ENCODE measurements around the gene CAMKK1.

The CAMKK1 gene

GRCh38 chr17:3910420-3911270, 17.8 kb upstream of the CAMKK1 start:
- no peak for DNase-seq (ENCODE audit: extremely low read depth, low read depth)
- TF ChIP-seq, protein P1, sequence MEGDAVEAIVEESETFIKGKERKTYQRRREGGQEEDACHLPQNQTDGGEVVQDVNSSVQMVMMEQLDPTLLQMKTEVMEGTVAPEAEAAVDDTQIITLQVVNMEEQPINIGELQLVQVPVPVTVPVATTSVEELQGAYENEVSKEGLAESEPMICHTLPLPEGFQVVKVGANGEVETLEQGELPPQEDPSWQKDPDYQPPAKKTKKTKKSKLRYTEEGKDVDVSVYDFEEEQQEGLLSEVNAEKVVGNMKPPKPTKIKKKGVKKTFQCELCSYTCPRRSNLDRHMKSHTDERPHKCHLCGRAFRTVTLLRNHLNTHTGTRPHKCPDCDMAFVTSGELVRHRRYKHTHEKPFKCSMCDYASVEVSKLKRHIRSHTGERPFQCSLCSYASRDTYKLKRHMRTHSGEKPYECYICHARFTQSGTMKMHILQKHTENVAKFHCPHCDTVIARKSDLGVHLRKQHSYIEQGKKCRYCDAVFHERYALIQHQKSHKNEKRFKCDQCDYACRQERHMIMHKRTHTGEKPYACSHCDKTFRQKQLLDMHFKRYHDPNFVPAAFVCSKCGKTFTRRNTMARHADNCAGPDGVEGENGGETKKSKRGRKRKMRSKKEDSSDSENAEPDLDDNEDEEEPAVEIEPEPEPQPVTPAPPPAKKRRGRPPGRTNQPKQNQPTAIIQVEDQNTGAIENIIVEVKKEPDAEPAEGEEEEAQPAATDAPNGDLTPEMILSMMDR (IDR thresholded peaks at IDR 0.05; ENCODE audit: low read depth, low read length): no peak

DNA sequence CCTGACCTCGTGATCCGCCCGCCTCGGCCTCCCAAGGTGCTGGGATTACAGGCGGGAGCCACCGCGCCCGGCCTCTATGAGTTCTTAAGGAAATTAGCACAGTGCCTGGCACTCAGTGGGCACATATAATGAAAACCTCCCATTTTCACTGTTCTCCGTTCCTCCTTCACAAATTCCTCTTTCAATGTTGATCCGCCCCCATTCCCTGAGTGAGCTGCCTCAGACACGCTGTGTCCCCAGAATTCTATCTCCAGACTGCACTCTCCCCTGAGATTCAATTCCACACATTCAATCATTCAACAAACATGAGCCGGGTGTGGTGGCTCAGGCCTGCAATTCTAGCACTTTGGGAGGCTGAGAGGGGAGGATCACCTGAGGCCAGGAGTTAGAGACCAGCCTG, 16.4 kb upstream of the CAMKK1 start:
- TF ChIP-seq, protein P1 (IDR thresholded peaks at IDR 0.05; ENCODE audit: low read depth, low read length): no peak
- no peak for DNase-seq (ENCODE audit: extremely low read depth, low read depth)

GRCh38 chr17:3907483-3908216, 14.8 kb upstream of the CAMKK1 start:
- TF ChIP-seq, protein P1 (IDR thresholded peaks at IDR 0.05; ENCODE audit: low read depth, low read length): peak; percentile 17
- no peak for DNase-seq (ENCODE audit: extremely low read depth, low read depth)

DNA sequence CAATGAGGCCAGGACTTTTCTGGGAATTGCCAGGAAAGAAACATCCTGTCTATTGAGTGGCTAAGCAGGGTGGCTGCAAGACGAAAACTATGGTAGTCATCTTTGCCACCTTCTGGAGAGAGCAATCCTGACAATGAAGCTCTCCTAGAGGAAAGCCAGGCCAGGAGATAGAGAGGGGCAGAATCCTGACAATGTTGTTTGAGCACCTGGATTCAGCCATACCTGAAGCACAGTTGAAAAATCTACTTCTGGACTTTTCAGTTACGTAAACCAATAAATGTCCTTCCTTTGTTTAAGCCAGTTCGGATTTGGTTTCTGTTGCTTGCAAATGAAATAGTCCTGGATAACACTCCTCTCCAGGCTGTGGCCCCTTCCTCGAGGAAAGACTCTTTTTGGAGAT, 14.0 kb upstream of the CAMKK1 start:
- no peak for DNase-seq (ENCODE audit: extremely low read depth, low read depth)
- TF ChIP-seq, protein P1 (IDR thresholded peaks at IDR 0.05; ENCODE audit: low read depth, low read length): no peak

DNA sequence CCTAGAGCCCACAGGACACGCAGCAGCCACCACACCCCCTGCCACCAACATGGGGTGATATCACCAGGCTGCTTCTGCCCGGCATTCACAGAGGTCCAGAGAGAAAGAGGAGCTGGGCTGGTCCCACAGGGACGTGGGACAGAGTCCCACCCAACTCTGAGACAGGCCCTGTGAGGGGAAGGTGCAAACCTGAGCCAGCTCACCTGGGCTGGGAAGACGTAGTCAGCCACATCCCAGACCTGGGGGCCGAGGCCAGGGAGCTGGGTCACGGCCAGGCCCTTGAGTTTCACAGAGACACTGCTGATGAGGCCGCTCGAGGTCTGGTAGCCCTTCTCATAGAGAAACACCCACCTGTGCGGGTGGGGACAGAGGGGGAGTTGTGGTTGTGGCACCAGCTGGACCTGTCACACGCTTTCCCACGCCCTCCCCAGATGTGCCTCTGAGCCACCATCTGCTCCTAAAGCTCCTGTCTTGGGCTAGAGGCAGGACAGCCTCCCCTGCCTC, 12.2 kb upstream of the CAMKK1 start:
- DNase-seq (ENCODE audit: extremely low read depth, low read depth): no peak

GRCh38 chr17:3904501-3904900, 11.6 kb upstream of the CAMKK1 start:
- no peak for DNase-seq (ENCODE audit: extremely low read depth, low read depth)
- TF ChIP-seq, protein P1 (IDR thresholded peaks at IDR 0.05; ENCODE audit: low read depth, low read length): no peak

More for the DNA sequence above, 12.2 kb upstream of the CAMKK1 start:
- TF ChIP-seq, protein P1 (IDR thresholded peaks at IDR 0.05; ENCODE audit: low read depth, low read length): no peak

DNA sequence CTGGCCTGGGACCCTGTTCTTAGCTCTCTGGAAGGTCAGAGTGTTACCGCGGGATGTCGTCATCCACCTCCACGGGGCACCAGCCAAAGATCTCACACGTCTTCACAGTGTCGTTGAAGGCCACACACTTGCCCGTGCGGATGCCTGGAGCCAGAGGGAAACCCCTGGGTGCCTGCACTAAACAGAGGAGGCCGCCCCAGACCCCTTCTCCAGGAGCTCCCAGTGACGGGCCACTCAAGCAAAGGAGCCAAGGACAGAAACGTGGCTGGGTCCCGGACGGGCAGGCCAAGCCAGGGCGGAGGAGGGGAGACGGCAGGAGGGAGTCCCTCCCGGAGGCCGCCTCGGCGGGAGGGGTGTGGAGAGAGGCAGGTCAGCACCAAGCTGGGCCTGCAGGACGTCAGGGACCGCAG, 11.0 kb upstream of the CAMKK1 start:
- no peak for DNase-seq (ENCODE audit: extremely low read depth, low read depth)
- TF ChIP-seq, protein P1 (IDR thresholded peaks at IDR 0.05; ENCODE audit: low read depth, low read length): no peak

Data from AG09319 (cell line).